ENCODE results near the gene SULF2. TPM values are rescaled to one million over a fixed set of nuclear protein-coding genes. Genes with fewer than 3 reads are reported as not detected.

Gene SULF2
- total RNA-seq, 1 experiment from 2014 or later = 13.0 TPM

- DNase-seq (ENCODE audit: low read depth, low spot score) (no peak), ATAC-seq (no peak)
- Histone ChIP-seq H3K9me3 (ENCODE audit: control insufficient read depth in 1 of 2, insufficient read depth in 1 of 2, low read depth in 1 of 2, low read length in 2 of 2) (peaks cover 0 to 8% of the 10 kb centered on the region in 2 experiments; a peak in 1 of 4 replicates), H3K9me2 (ENCODE audit: insufficient read depth) (no peaks in the 10 kb centered on the region), H3K4me3 (replicated peaks in 1 of 2; ENCODE audit: low read depth in 1 of 2, low read length in 2 of 2) (no peak overlapping the region), H3K9ac (ENCODE audit: low read length) (no peak overlapping the region), H3K4me2 (ENCODE audit: low read length) (no peak overlapping the region), H3K36me3 (ENCODE audit: control insufficient read depth in 1 of 2, insufficient read depth in 2 of 2, low read length in 2 of 2) (no peaks in the 10 kb centered on the region), H4K20me1 (ENCODE audit: insufficient read depth) (no peaks in the 10 kb centered on the region), H3K27me3 (ENCODE audit: insufficient read depth, low read length) (no peaks in the 10 kb centered on the region), H2AFZ (ENCODE audit: low read depth, low read length, poor library complexity, severe bottlenecking) (no peak overlapping the region), H3K27ac (ENCODE audit: low read depth, low read length) (no peak overlapping the region), H3K79me2 (ENCODE audit: insufficient read depth, low read length) (no peaks in the 10 kb centered on the region), H3K4me1 (ENCODE audit: control insufficient read depth in 1 of 2, insufficient read depth in 2 of 2, low read length in 2 of 2) (peaks cover 5 to 13% of the 10 kb centered on the region in 2 experiments; a peak in 3 of 4 replicates)
- no peak for TF ChIP-seq ZNF274 (IDR thresholded peaks at IDR 0.05; ENCODE audit: low read depth, low read length)
- no peak for TF ChIP-seq JUND (IDR thresholded peaks at IDR 0.05)
- RAD21 ChIA-PET (ENCODE audit: low non-redundant PET in 1 of 2, low total read pairs in 2 of 2, uncharacterized antibody in 2 of 2, unreplicated experiment in 2 of 2) = no interaction called here
- no TSS peak for BruUV-seq (replicated peaks)
- POLR2A ChIA-PET = no interaction called here
- CTCF ChIA-PET = no interaction called here
- intact Hi-C loops (cut with micrococcal nuclease) = no loop called here
Observed at GRCh38 chr20:47765691-47766594, 19.3 kb downstream of the SULF2 start.

GRCh38 chr20:47765271-47765670 is 20.0 kb downstream of the SULF2 start:
- BruUV-seq (replicated peaks) = no TSS peak
- H3K27me3 ChIP-seq (ENCODE audit: insufficient read depth, low read length) = no peaks in the 10 kb centered on the region
- ATAC-seq (no peak), DNase-seq (ENCODE audit: low read depth, low spot score) (no peak)
- H3K4me3 ChIP-seq (replicated peaks in 1 of 2; ENCODE audit: low read depth in 1 of 2, low read length in 2 of 2) = no peak overlapping the region
- ChIA-PET CTCF (no interaction called here), POLR2A (no interaction called here), RAD21 (ENCODE audit: low non-redundant PET in 1 of 2, low total read pairs in 2 of 2, uncharacterized antibody in 2 of 2, unreplicated experiment in 2 of 2) (no interaction called here)
- peaks cover 5 to 13% of the 10 kb centered on the region in 2 experiments; a peak in 3 of 4 replicates for H3K4me1 ChIP-seq (ENCODE audit: control insufficient read depth in 1 of 2, insufficient read depth in 2 of 2, low read length in 2 of 2)
- H3K36me3 ChIP-seq (ENCODE audit: control insufficient read depth in 1 of 2, insufficient read depth in 2 of 2, low read length in 2 of 2) = no peaks in the 10 kb centered on the region
- H3K9me3 ChIP-seq (ENCODE audit: control insufficient read depth in 1 of 2, insufficient read depth in 1 of 2, low read depth in 1 of 2, low read length in 2 of 2) = peaks cover 0 to under 1% of the 10 kb centered on the region in 2 experiments; a peak in 1 of 4 replicates
- intact Hi-C loops (cut with micrococcal nuclease) = no loop called here
- H3K4me2 ChIP-seq (ENCODE audit: low read length) = no peak overlapping the region
- H3K9me2 ChIP-seq (ENCODE audit: insufficient read depth) = no peaks in the 10 kb centered on the region
- no peak overlapping the region for H2AFZ ChIP-seq (ENCODE audit: low read depth, low read length, poor library complexity, severe bottlenecking)
- H3K27ac ChIP-seq (ENCODE audit: low read depth, low read length) = no peak overlapping the region
- no peak overlapping the region for H3K9ac ChIP-seq (ENCODE audit: low read length)
- no peaks in the 10 kb centered on the region for H4K20me1 ChIP-seq (ENCODE audit: insufficient read depth)
- TF ChIP-seq YY1 (IDR thresholded peaks at IDR 0.05; ENCODE audit: extremely low read depth, insufficient replicate concordance, low read depth, low read length) = no peak
- TF ChIP-seq ELF1 (IDR thresholded peaks at IDR 0.05; ENCODE audit: borderline replicate concordance, low read depth) = no peak
- no peak for TF ChIP-seq JUND (IDR thresholded peaks at IDR 0.05)
- no peak for TF ChIP-seq MAX (IDR thresholded peaks at IDR 0.05)
- TF ChIP-seq EZH2phosphoT487 (IDR thresholded peaks at IDR 0.05; ENCODE audit: borderline replicate concordance) = no peak
- TF ChIP-seq ATF3 (IDR thresholded peaks at IDR 0.05) = no peak
- no peak for TF ChIP-seq SP1 (IDR thresholded peaks at IDR 0.05; ENCODE audit: low read depth)
- no peak for TF ChIP-seq FOSL1 (IDR thresholded peaks at IDR 0.05; ENCODE audit: low read depth)
- TF ChIP-seq CBX3 (IDR thresholded peaks at IDR 0.05; ENCODE audit: low read depth) = no peak
- TF ChIP-seq EGR1 (IDR thresholded peaks at IDR 0.05; ENCODE audit: low read depth) = no peak
- no peak for TF ChIP-seq SRF (IDR thresholded peaks at IDR 0.05; ENCODE audit: low read depth)
- TF ChIP-seq CTCF (IDR thresholded peaks at IDR 0.05 in 2 of 3, conservative IDR thresholded peaks at IDR 0.05 in 1 of 3; ENCODE audit: borderline replicate concordance in 1 of 3, insufficient read depth in 1 of 3, low read depth in 2 of 3, low read length in 2 of 3) = no peak
- no peak for TF ChIP-seq CEBPB (IDR thresholded peaks at IDR 0.05; ENCODE audit: low read depth)
- H3K79me2 ChIP-seq (ENCODE audit: insufficient read depth, low read length) = no peaks in the 10 kb centered on the region
